MM.1S (cell line): Measurements from ENCODE around the gene INPP4B.

Experiments used
- DNase-seq: peaks from one replicate; pipeline ENCODE4 v3.0.0-alpha.2; 2015
- H2AFZ ChIP-seq: fragments of 300-600 bp; sonication (generic); 2 replicates; pipeline ENCODE4 v1.6.0; 2016; ENCODE audit warnings: antibody characterized with exemption, low read length
- H3F3A ChIP-seq: fragments of 300-600 bp; sonication (generic); 2 replicates; pipeline ENCODE4 v1.6.1; 2016; ENCODE audit warnings: mild to moderate bottlenecking, antibody characterized with exemption, low read length, moderate library complexity, mixed read lengths; ENCODE audit not compliant: insufficient read depth
- H3K27ac ChIP-seq: fragments of 300-600 bp; sonication (generic); 2 replicates; pipeline ENCODE4 v1.5.1; 2016; ENCODE audit warnings: mild to moderate bottlenecking, low read length
- H3K27me3 ChIP-seq: fragments of 300-600 bp; sonication (generic); replicated peaks from 2 replicates; pipeline ENCODE4 v1.6.0; 2016; ENCODE audit warnings: low read length; ENCODE audit not compliant: insufficient read depth
- H3K36me3 ChIP-seq: fragments of 300-600 bp; sonication (generic); replicated peaks from 2 replicates; pipeline ENCODE4 v1.6.1; 2016; ENCODE audit warnings: mild to moderate bottlenecking, low read length, mixed read lengths; ENCODE audit not compliant: insufficient read depth
- H3K4me1 ChIP-seq: fragments of 300-600 bp; sonication (generic); 2 replicates; pipeline ENCODE4 v1.6.1; 2016; ENCODE audit warnings: low read length, mixed read lengths
- H3K4me2 ChIP-seq: fragments of 300-600 bp; sonication (generic); 2 replicates; pipeline ENCODE4 v1.6.0; 2016; ENCODE audit warnings: low read depth, low read length
- H3K4me3 ChIP-seq: fragments of 300-600 bp; sonication (generic); 2 replicates; pipeline ENCODE4 v1.5.1; 2016; ENCODE audit warnings: low read length, mixed read lengths
- H3K79me2 ChIP-seq: fragments of 300-600 bp; sonication (generic); 2 replicates; pipeline ENCODE4 v1.6.1; 2016; ENCODE audit warnings: mixed run types, low read length, mixed read lengths
- H3K9ac ChIP-seq: fragments of 300-600 bp; sonication (generic); 2 replicates; pipeline ENCODE4 v1.6.1; 2016; ENCODE audit warnings: low read length, mixed read lengths
- H3K9me2 ChIP-seq: fragments of 300-600 bp; sonication (generic); replicated peaks from 2 replicates; pipeline ENCODE4 v1.6.1; 2016; ENCODE audit warnings: mild to moderate bottlenecking, low read length, mixed read lengths; ENCODE audit not compliant: insufficient read depth
- H3K9me3 ChIP-seq: fragments of 300-600 bp; sonication (generic); replicated peaks from 2 replicates; pipeline ENCODE4 v1.6.1; 2016; ENCODE audit warnings: mild to moderate bottlenecking, low read length, mixed read lengths; ENCODE audit not compliant: insufficient read depth
- H4K20me1 ChIP-seq: fragments of 300-600 bp; sonication (generic); 2 replicates; pipeline ENCODE4 v1.6.1; 2016; ENCODE audit warnings: mild to moderate bottlenecking, low read length, moderate library complexity, mixed read lengths; ENCODE audit not compliant: insufficient read depth
- EZH2 ChIP-seq: fragments of 300-600 bp; sonication (generic); optimal IDR thresholded peaks from 2 replicates; pipeline ENCODE3; 2017; ENCODE audit warnings: low read depth, mild to moderate bottlenecking, antibody characterized with exemption, low read length, mixed read lengths
- EZH2phosphoT487 ChIP-seq: fragments of 300-600 bp; sonication (generic); IDR thresholded peaks from 2 replicates; pipeline ENCODE4 v1.6.1; 2018; ENCODE audit warnings: antibody characterized with exemption, low read length
- TF ChIP-seq, protein P1 (sequence below): fragments of 300-600 bp; sonication (generic); IDR thresholded peaks from 2 replicates; pipeline ENCODE4 v1.5.1; 2016; ENCODE audit warnings: antibody characterized with exemption, low read length, mixed read lengths

The INPP4B gene

DNA sequence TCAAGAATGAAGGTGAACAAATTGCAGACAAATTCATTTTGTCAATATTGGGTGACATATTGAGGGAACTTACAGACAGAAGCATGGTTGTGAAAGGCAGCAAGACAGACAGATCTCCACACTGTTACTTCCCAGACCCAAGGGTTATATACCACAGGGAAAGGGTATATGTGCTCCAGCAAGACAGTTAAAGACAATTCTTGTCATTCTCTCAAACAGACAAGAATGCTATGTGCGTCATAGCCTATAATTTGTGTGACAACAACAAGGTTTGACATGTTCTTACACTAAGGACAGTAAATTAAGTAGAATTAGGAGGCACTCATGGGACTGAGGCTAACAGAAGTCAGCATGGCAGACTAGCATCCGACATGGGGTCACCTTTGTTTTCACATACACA is 214.3 kb downstream of the INPP4B start:
- Histone ChIP-seq H3K9me2 (no peaks in the 10 kb centered on the region), H3K9ac (no peak overlapping the region), H3K27me3 (no peaks in the 10 kb centered on the region), H3K4me1 (no peaks in the 10 kb centered on the region), H4K20me1 (no peaks in the 10 kb centered on the region), H3F3A (no peaks in the 10 kb centered on the region), H2AFZ (no peak overlapping the region), H3K36me3 (no peaks in the 10 kb centered on the region), H3K4me2 (no peak overlapping the region), H3K79me2 (no peaks in the 10 kb centered on the region), H3K4me3 (no peak overlapping the region), H3K9me3 (no peaks in the 10 kb centered on the region), H3K27ac (no peak overlapping the region)
- TF ChIP-seq EZH2phosphoT487 (no peak), EZH2 (no peak)
- TF ChIP-seq, protein P1, sequence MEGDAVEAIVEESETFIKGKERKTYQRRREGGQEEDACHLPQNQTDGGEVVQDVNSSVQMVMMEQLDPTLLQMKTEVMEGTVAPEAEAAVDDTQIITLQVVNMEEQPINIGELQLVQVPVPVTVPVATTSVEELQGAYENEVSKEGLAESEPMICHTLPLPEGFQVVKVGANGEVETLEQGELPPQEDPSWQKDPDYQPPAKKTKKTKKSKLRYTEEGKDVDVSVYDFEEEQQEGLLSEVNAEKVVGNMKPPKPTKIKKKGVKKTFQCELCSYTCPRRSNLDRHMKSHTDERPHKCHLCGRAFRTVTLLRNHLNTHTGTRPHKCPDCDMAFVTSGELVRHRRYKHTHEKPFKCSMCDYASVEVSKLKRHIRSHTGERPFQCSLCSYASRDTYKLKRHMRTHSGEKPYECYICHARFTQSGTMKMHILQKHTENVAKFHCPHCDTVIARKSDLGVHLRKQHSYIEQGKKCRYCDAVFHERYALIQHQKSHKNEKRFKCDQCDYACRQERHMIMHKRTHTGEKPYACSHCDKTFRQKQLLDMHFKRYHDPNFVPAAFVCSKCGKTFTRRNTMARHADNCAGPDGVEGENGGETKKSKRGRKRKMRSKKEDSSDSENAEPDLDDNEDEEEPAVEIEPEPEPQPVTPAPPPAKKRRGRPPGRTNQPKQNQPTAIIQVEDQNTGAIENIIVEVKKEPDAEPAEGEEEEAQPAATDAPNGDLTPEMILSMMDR = no peak
- no peak for DNase-seq

DNA sequence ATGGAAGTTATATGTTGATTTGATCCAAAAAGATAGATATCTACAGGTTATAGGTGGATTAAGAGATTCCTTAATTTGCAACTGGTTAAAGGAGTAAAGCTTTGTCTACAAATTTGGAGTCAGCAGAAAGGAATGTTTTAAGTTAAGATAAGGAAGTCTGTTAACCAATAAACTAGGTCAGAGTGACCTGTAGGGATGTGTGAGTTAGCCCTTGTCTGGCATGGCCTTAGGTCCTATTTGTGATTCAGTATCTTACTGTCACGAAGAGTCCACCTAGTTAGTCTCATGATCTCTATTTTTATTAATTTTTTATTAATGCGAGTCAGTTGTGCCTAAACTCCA is 230.8 kb downstream of the INPP4B start:
- H3K4me3 ChIP-seq = no peak overlapping the region
- H3K9ac ChIP-seq = no peak overlapping the region
- DNase-seq = no peak
- H3K79me2 ChIP-seq = no peaks in the 10 kb centered on the region
- no peaks in the 10 kb centered on the region for H3K9me3 ChIP-seq
- no peaks in the 10 kb centered on the region for H3K27me3 ChIP-seq
- H2AFZ ChIP-seq = no peak overlapping the region
- H3K27ac ChIP-seq = no peak overlapping the region
- H3K4me1 ChIP-seq = no peaks in the 10 kb centered on the region
- TF ChIP-seq EZH2 = no peak
- TF ChIP-seq, protein P1 = no peak
- TF ChIP-seq EZH2phosphoT487 = no peak
- no peaks in the 10 kb centered on the region for H4K20me1 ChIP-seq
- H3K36me3 ChIP-seq = no peaks in the 10 kb centered on the region
- no peaks in the 10 kb centered on the region for H3F3A ChIP-seq
- H3K4me2 ChIP-seq = no peak overlapping the region
- H3K9me2 ChIP-seq = no peaks in the 10 kb centered on the region

DNA sequence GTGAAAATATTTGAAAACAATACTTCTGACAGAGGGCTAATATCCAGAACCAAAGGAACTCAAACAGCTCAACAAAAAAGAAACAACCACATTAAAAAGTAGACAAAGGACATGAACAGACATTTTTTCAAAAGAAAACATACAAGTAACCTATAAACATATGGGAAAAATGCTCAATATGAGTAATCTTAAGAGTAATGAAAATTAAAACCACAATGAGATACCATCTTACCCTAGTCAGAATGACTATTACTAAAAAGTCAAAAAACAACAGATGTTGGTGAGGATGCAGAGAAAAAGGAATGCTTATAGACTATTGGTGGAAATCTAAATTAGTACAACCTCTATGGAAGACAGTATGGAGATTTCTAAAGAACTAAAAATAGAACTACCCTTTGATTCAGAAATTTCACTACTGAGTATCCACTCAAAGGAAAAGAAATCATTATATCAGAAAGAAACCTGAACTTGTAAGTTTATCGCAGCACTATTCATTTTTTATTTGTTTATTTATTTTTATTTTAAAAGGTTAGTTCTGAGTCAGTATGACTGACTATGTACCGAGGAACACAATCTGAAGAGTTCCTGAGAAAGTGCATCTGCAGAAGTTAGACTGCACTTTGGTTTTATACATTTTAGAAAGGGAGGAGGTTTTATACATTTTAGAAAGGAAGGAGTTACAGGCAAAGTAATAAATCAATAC is 231.3 kb downstream of the INPP4B start:
- Histone ChIP-seq H3K27me3 (no peaks in the 10 kb centered on the region), H3K4me3 (no peak overlapping the region), H2AFZ (no peak overlapping the region), H3K27ac (no peak overlapping the region), H3K9me2 (no peaks in the 10 kb centered on the region), H3K9ac (no peak overlapping the region), H3K79me2 (no peaks in the 10 kb centered on the region), H3K4me1 (no peaks in the 10 kb centered on the region), H3K4me2 (no peak overlapping the region), H3F3A (no peaks in the 10 kb centered on the region), H3K9me3 (no peaks in the 10 kb centered on the region), H3K36me3 (no peaks in the 10 kb centered on the region), H4K20me1 (no peaks in the 10 kb centered on the region)
- no peak for TF ChIP-seq EZH2phosphoT487
- TF ChIP-seq, protein P1 = no peak
- no peak for TF ChIP-seq EZH2
- no peak for DNase-seq
